HL-60/S4 treated with phorbol 12-myristate 13-acetate at 8.2 ng/mL for 4 days and 3 days (cell line): Measurements from ENCODE around the gene DYNLT4.

Experiments used
- in situ Hi-C: fragments of 300-500 bp; cut with MboI; formaldehyde crosslinking; loops from 2 replicates; pipeline ENCODE4 v1.15.0; 2022; ENCODE audit warnings: low sequenced_read_pairs

Gene DYNLT4

DNA sequence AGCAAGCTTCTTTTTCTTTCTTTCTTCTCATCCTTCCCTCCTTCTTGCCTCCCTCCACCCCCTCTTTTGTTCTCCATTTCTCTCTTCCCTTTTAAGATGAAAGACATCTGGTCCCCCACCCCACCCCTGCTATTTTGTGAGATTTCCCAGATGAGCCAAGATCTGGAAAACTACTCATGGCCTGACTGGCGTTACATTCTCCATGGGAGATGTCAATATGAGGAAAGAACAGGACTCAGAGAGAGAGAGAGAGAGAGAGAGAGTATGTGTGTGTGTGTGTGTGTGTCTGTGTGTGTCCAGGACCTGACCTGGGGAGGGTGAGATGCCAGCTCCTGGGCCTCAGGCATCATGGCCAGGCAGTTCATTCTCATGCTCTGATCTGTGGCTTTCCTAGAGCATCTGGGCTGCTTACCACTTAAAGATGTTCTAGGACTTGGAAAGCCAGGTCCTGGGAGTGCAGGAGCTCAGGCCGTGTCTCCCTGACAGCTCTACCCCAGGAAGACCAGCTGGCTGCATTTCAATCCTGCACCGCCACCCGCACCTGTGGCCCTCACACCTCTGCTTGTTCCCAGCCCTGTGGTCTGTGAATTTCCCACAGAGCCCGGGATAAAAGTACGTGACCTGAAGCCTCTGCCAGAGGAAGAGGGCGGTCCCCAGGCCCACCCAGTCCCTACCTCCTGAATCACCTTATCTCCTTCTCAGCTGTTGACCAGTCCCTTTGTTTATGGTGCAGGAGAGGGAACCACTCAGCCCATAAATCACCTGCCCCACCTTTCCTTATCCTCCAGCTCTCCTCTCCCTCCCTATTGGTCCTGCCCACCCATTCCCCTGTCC lies 16.0 kb downstream of the DYNLT4 start:
- in situ Hi-C loops: no loop called here

DNA sequence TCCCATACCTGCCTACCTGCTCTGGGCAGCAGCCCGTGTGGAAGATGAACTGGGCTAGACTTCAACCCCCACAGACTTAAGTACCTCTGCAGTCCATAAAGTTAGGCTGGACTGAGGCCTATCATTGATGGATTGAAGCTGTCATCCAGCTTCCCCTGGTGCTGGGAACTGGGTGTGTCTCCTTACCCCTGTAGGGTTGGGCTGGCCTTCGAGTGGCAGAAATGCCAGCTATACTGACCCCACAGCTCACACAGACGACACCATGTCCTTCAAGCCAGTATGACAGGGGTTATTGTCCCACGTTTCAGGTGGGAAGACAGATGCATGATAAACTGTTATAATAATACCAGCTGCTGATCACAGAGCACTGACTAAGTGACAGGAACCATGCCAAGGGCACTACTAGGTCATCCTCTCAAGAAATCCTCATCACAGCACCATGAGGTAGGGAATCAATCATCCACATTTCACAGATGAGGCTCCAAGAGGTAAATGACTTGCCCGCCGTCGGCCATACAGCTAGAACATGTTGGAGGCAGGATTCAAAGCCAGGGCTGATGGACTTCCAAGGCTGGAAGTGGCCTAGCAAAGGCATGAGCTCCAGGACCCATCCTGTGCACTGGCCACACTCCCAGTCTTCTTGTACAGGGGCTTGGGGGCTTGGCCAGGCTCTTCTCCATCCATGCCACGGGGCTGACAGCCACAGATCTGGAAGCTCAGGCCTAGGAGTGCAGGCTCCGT lies 18.9 kb downstream of the DYNLT4 start, which contains the start of gene BEST4:
BEST4 (minus strand) TSS at position 51 of the 741 bp plus-strand sequence. CDS start 465 bp downstream, outside the sequence.
- in situ Hi-C loops: no loop called here

DNA sequence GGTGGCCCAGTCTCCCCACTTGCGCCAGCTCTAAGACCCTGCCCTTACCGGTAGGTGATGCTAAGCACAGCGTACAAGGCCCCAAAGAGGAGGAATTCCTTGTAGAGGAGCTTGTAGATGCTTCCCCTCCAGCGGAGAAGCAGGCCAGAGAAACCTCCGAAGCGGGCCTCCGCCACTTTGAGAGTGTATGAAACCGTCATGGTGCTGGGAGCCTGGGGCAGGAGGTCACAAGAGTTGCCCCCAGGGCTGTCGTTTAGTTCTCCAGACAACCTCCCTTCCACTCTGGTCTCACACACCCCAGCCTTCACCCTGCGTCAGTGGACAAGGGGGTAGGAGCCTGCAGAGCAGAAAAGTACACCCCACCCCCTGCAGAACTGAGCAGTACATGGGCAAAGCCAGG lies 19.6 kb downstream of the DYNLT4 start:
- in situ Hi-C loops: no loop called here

DNA sequence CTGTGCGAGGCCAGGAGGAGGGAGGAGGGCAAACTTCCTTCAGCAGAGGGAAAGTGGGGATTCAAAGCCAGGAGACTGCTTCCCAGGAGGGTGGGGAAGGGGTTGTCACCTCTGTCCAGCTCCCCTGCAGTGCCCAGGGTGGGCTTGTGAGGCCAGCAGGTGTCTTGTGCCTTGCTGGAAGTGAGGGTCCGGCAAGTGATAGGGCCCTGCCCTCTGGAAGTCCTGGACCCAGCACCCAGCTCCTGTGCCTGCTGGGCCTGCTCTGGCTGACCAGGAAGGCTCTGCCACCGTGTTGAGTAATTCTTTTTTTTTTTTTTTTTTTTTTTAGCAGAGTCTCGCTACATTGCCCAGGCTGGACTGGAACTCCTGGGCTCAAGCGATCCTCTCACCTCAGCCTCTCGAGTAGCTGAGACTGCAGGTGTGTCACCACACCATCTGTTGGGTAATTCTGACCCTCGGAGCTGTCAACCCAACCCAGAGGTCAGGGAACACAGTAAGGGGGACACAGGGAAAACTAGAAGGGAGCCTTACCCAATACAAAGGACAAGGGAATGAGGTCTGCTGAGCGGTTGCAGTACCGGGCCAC lies 20.2 kb downstream of the DYNLT4 start:
- in situ Hi-C loops: no loop called here

DNA sequence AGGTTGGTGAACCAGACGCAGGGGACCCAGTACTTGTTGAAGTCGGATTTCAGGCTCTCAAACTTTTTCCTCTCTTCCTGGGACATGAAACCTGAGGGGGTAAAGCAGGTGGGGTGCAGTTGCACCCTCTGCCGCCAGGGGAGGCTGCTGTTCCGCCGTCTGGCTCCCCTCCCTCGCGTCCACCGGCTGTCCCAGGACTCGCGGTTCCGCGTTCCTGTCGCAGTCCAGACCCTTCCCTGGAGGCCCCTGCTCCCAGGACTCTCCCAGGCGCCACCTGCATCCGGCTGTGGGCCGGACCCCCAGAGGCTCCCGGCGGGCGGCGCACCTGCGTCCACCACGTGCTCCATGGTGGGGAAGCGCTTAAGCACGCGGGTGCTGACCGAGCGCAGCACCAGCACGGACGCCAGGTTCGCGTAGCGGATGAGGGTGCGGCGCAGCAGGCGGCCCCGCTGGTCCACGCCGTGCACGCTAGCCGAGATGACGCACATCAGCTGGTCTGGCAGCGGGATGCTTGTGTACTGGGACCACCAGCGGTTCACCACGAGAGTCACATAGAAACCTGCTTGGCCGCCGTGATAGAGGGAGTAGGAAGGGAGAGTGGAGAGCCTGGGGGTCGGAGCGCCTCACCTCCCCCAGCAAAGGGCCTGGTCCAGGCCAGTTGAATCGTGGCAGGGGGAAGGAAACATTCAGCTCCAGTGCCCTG lies 20.9 kb downstream of the DYNLT4 start:
- in situ Hi-C loops: no loop called here

DNA sequence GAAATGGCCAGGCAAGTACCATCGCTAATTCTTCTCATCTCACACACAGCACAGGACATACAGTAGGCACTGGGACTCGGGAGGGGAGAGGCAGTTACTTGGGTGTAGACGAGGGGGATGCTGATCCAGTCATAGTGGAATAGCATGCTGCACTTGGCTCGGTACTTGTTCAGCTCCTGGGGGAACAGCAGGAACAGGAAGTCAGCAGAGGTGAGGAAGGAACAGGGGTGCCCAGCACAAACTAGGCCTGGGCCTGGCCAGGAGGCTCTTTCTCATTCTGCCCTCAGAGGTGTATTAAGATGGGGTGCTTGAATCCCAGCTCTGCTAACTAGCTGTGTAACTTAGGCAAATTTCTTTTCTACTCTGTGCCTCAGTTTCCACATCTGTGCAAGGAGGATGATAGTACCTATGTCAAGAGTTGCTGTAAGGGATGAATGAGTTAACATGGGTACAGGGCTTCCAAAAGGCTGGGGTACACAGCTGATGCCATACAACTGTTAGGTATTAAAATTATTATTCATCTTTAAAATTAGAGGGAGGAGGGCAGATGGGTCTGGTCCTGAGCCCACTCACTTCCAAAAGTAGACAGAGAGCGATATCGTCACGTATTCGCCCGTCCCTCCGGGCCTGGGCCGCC lies 21.5 kb downstream of the DYNLT4 start:
- in situ Hi-C loops: no loop called here

DNA sequence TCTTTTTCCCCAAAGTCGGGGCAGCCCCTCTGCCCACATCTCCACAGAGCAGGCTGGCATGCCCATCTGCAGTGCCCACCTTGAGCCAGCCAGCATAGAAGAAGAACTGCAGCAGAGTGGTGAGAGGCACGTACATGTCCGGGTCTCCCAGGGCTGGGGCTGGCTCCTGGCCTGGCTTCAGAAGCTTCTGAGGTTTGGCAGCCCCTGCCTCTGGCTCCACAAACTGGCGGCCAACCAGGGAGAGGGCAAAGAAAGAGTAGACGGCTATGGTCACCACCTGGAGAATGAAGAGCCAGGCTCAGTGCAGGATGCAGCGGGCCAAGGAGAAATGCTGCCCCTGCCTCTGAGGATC lies 22.1 kb downstream of the DYNLT4 start:
- in situ Hi-C loops: no loop called here

DNA sequence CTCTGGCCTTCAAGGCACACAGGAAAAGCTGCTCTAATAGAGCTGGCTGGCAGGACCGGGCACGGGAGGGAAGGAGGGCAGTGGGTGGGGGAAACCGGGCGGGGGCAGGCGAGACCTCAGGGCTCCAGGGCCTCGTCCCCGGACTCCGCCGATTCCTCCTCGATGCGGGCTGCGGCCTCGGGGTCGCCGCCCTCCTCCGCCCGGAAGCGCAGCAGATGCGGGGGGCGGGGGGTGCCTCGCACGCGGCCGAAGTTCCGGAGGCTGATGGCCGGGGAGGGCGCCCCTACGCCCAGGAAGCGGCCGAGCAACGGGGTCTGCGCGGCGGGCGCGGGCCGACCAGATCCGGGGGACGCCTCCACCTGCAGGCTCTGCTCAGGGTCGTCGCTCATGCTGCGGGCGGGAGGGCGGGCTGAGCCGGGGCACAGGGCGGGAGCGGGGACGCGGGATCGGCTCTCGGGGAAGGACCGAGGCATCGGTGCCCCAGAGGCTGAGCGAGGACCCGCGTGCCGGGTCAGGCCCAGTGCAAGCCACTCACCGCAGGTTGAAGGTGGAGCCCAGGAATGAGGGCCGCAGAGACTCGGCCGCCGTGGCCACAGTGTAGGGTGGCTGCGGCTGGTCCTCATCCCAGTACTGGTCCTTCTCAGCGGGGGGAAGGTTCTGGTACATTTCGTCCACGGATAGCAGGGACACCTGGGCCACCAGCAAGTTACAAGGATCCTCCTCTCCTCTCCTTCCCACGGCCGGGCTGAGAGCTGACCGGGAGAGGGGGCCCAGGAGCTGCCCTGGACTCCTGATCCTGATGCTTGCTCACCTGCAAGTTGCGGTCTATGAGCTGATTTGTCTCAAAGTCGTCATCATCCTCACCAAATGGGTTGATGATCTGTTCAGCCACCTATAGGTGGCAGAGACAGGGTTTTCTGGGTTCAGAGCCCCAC lies 22.8 kb downstream of the DYNLT4 start:
- in situ Hi-C loops: no loop called here

DNA sequence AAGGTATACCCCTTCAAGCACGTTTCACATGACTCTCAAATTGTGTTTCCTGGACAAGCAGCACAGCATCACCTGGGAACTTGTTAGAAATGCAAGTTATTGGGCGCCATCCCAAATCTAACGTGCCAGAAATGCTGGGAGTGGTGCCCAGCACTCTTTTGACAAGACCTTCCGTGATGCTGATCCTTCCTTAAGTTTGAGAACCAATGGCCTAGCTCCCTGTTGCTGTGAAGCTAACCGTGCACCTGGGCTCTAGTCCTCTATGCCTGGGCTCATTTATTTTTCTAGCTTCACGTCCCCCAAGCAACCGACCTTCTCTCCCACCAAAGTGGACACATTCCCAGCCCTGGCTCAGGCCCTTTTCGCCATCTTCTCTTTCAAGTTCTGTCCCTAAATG lies 23.5 kb downstream of the DYNLT4 start:
- in situ Hi-C loops: no loop called here

DNA sequence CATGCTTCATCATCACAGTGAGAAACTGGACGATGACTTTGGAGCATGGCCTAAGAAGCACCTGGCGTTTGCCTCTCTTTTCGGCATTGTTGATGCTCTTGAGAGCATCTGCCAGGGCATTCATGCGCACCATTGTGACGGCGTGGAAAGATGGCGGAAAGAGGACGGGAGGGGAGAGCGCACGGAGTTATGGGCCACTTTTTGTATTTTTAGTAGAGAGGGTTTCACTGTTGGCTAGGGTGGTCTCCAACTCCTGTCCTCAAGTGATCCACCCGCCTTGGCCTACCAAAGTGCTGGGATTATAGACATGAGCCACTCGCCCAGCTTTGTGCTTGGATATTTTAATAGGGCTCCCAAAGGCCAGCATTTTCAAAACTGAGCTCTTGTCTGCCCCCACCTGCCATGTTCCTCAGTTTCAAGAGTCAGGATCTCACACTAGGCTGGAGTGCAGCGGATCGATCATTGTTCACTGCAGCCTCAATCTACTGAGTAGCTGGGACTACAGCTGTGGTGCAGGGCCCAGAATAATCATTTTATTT lies 26.5 kb downstream of the DYNLT4 start:
- in situ Hi-C loops: no loop called here

DNA sequence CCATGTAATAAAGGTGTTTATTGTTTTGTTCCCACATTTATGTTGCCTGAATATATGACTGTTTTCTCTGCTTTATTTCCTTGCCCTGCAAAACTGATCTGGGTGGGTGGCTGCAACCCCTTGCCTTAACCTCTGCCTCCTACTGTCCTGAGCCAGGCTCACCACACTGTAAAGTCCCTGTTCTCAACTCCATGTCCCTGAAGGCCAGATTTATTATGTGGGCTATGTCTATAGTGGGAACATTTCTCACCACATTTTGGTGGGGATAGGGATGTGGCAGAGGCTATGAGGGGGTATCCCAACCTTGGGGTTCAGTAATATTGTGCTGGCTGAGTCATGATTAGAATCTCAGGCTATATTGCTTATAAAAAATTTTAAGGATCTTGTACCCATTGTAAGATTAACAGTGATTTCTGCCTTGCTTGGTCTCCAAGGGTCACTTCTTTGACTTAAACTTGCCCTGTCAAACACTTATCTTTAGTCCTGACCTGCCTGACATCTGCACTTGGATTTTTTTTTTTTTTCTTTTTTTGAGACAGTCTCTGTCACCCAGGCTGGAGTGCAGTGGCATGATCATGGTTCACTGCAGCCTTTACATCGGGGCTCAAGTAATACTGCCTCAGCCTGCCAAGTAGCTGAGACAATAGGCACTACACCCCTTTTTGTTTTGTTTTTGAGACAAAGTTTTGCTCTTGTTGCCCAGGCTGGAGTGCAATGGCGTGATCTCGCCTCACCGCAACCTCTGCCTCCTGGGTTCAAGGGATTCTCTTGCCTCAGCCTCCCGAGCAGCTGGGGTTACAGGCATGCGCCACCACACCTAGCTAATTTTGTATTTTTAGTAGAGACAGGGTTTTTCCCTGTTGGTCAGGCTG lies 28.2 kb downstream of the DYNLT4 start:
- in situ Hi-C loops: no loop called here

DNA sequence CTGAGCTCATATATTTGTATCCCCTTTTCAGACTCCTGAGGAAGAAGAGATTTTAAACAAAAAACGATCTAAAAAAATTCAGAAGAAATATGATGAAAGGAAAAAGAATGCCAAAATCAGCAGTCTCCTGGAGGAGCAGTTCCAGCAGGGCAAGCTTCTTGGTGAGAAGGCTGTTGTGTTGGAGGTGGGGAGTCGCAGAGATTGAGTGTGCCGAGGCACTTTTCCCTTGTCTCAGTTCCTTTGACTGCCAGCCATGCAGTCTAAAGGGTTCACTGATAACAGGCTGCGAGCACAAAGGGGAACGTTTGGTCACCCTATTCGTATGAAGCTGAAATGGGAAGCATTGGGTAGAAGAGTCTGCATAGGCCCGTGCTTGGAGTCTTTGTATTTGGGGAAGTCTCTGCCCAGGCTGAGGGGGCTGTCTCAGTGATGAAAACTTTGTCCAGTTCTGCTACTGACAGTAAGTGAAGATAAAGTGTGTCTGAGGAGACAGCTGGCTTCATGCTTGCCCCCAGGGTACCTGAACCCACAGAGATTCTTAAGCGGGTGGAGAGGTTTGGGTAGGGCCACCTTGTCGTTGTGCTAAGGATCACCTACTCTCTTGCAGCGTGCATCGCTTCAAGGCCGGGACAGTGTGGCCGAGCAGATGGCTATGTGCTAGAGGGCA lies 29.0 kb downstream of the DYNLT4 start:
- in situ Hi-C loops: no loop called here

DNA sequence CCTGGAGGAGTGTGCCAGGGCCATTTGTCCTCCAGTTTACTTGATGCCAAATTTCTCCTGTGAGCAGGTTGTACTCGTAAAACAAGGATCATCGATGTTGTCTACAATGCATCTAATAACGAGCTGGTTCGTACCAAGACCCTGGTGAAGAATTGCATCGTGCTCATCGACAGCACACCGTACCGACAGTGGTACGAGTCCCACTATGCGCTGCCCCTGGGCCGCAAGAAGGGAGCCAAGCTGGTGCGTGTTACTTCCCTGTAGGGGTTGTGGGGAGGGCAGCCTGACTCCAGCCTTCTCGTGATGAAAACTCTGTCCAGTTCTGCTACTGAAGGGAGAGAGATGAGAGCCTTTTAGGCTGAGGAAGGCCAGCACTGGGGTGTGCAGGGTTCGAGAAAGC lies 29.6 kb downstream of the DYNLT4 start:
- in situ Hi-C loops: no loop called here

DNA sequence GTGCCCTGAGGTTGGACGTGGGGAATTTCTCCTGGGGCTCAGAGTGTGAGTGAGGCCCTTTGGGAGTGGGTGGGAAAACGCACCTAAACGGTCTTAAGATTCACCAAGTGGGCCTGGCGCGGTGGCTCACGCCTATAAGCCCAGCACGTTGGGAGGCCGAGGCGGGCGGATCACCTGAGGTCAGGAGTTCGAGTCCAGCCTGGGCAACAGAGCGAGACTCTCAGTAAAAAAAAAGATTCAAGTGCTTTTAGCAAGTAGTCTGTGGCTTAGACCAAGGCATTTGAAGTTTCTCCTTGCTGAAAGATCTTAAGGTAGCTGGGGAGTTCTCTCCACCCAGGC lies 30.5 kb downstream of the DYNLT4 start:
- in situ Hi-C loops: no loop called here

DNA sequence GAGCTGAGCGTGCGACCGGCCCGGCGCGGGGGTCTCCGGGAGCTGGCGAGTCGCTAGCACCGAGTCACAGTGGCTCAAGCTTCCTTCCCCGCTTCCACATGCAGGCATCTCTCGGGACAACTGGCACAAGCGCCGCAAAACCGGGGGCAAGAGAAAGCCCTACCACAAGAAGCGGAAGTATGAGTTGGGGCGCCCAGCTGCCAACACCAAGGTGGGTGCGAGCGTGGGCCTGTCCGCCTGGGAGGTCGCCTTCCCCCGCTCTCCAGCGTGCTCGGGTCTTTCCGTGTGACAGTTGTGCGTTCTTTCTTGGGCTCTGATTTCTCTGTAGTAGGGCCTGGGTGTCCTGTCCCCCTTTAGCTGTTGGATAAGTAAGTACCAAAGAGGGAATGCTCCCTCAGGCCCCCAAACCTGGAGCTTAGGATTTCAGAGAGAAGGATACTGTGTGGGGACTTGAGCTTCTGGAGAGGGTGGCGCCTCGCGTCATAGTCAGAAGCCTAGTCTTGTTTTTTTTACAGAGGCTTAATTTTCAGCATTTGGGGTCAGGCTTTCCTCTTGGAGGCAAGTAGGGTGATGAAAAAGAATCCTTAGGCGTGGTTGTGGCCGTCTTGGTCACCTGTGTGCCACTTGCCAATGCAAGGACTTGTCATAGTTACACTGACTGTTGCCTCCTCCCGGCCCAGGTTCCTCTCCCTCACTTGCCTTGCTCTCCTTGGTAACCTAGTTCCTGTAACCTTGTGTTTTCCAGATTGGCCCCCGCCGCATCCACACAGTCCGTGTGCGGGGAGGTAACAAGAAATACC lies 31.0 kb downstream of the DYNLT4 start:
- in situ Hi-C loops: no loop called here

DNA sequence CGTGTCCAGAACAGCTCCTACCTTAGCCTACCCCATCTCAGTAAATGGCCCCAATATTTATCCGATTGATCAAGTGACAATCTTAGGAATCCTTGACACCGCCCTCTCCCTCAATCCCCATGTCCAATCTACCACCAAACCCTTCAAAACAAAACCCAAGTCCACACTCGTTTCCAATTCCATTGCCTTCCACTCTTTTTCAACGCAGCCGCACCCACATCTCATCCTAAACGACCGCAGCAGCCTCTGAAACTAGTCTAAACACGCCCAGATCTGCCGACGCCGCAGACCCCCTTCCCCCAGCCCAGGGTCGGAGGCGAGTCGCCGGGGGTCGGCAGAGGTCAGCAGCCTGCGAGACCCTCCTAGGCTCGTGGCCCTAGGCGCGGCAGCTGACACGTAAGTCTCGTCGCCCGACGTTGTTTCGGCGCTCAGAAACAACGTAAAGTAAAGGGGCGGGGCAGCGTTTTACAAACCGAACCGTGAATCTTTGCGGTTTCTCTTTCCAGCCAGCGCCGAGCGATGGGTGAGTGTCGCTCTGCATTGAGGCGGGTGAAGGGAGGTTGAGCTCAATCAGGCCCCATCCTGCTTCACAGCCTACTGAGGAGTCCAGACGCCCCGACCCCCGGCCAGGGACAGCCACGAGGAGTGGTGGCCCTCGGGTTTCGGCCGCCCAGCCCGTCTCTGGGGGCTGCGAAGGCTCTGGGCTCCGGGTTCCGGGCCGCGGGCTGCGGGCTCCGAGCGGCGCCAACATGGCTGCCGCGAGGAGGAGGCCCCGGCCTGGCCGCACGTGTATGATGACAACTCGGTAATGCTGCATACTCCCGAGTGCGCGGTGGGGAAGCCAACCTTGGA lies 31.8 kb downstream of the DYNLT4 start, which contains the start of gene RPS8:
RPS8 (plus strand) TSS at position 463 of the 852 bp plus-strand sequence; CDS start at position 520, 57 bp downstream.
- in situ Hi-C loops: no loop called here
